Left lung (tissue), 10 donors: ENCODE results near the gene ZBTB21. TPM values are rescaled to one million over a fixed set of nuclear protein-coding genes. Genes with fewer than 3 reads are reported as not detected.
"Not testable (repeated sequence)": the region's sequence is repeated elsewhere in the genome, so short reads cannot be mapped to it uniquely, and the experiment has no call there.

Source experiments
- ATAC-seq: fragments of 200-7000 bp; cut with Tn5 transposase; one replicate; pipeline ENCODE4 v1.9.1; 2020; ENCODE audit warnings: moderate library complexity
- DNase-seq, 4 donors: peaks; one replicate each; pipeline ENCODE4 v3.0.0-alpha.2; 2013 to 2020
- H3K27ac ChIP-seq, 2 donors: fragments of 200-600 bp; sonication (generic) in 1 of 2; one replicate each; pipeline versions ENCODE4 v1.5.0 to v1.8.0; 2020 to 2021
- H3K27me3 ChIP-seq, 2 donors: fragments of 200-600 bp; sonication (generic) in 1 of 2; one replicate each; pipeline versions ENCODE4 v1.5.0 to v1.8.0; 2020 to 2021
- H3K36me3 ChIP-seq, 2 donors: fragments of 200-600 bp; sonication (generic) in 1 of 2; one replicate each; pipeline versions ENCODE4 v1.5.0 to v1.8.0; 2020 to 2021
- H3K4me1 ChIP-seq, 2 donors: fragments of 200-600 bp; one replicate each; pipeline ENCODE4 v1.8.0; 2021
- H3K4me3 ChIP-seq, 2 donors: fragments of 200-600 bp; sonication (generic) in 1 of 2; one replicate each; pipeline versions ENCODE4 v1.5.0 to v1.8.0; 2020 to 2021; ENCODE audit warnings: mild to moderate bottlenecking in 1 of 2
- H3K9me3 ChIP-seq, 2 donors: fragments of 200-600 bp; sonication (generic) in 1 of 2; one replicate each; pipeline versions ENCODE4 v1.5.0 to v1.8.0; 2020 to 2021
- intact Hi-C, 2 donors: fragments of 100-400 bp; cut with DNase I; formaldehyde crosslinking; loops; one replicate each; pipeline versions ENCODE4 v1.11.2 to v1.14.2; 2022
- polyA plus RNA-seq, 6 donors: library from polyadenylated mRNA; unstranded; fragments of 120-200 nt; gene quantifications; one replicate each; pipeline ENCODE4 v1.2.1, GENCODE V29; 2013; ENCODE audit not compliant: insufficient read length in 6 of 6
- total RNA-seq, 2 donors: library from RNA; stranded (reverse); fragmentation: NEBNext Ultra II Directional; extraction: Animal tissue kit (Norgen Biotek cat#: 25700); gene quantifications; one replicate each; pipeline ENCODE4 v1.2.1, GENCODE V29; 2021
- TF ChIP-seq, protein P1 (sequence below), 2 donors: fragments of 200-600 bp; sonication (generic) in 1 of 2; IDR thresholded peaks; one replicate each; pipeline versions ENCODE4 v1.5.0 to v1.8.0; 2021; ENCODE audit warnings: antibody characterized with exemption in 2 of 2
- donor health status: DM: no; HTN: yes; CAD: no.
- donor health status: DM: no; HTN: no; CAD: no.

ZBTB21 gene
- total and polyA plus RNA-seq, 8 donors: 9.2 to 13.9 (median 10.7) TPM

GRCh38 chr21:41995577-41995976 is 14.6 kb downstream of the ZBTB21 start:
- ATAC-seq: no peak
- Histone ChIP-seq H3K36me3 (peaks cover 0 to 50% of the 10 kb centered on the region in 2 donors), H3K4me1 (no peaks in the 10 kb centered on the region), H3K4me3 (no peak overlapping the region), H3K9me3 (peaks cover 0 to 2% of the 10 kb centered on the region in 2 donors), H3K27ac (no peak overlapping the region), H3K27me3 (no peaks in the 10 kb centered on the region)
- no peak for DNase-seq
- intact Hi-C loops: no loop called here
- TF ChIP-seq, protein P1, sequence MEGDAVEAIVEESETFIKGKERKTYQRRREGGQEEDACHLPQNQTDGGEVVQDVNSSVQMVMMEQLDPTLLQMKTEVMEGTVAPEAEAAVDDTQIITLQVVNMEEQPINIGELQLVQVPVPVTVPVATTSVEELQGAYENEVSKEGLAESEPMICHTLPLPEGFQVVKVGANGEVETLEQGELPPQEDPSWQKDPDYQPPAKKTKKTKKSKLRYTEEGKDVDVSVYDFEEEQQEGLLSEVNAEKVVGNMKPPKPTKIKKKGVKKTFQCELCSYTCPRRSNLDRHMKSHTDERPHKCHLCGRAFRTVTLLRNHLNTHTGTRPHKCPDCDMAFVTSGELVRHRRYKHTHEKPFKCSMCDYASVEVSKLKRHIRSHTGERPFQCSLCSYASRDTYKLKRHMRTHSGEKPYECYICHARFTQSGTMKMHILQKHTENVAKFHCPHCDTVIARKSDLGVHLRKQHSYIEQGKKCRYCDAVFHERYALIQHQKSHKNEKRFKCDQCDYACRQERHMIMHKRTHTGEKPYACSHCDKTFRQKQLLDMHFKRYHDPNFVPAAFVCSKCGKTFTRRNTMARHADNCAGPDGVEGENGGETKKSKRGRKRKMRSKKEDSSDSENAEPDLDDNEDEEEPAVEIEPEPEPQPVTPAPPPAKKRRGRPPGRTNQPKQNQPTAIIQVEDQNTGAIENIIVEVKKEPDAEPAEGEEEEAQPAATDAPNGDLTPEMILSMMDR (IDR thresholded peaks at IDR 0.05): no peak

DNA sequence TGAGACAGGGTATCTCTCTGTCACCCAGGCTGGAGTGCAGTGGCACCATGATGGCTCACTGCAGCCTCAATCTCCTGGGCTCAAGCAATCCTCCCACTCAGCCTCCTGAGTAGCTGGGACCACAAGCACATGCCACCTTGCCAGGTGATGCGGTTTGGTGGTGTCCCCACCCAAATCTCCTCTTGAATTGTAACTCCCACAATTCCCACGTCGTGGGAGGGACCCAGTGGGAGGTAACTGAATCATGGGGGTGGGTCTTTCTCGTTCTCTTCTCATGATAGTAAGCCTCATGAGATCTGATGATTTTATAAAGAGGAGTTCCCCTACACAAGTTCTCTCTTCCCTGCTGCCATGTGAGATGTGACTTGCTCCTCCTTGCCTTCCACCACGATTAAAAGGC is 15.5 kb downstream of the ZBTB21 start:
- ATAC-seq, H3K27me3 ChIP-seq: not testable (repeated sequence)
- peaks cover 0 to 54% of the 10 kb centered on the region in 2 donors for H3K36me3 ChIP-seq

GRCh38 chr21:41993744-41994143 is 16.4 kb downstream of the ZBTB21 start:
- no peak overlapping the region for H3K4me3 ChIP-seq
- TF ChIP-seq, protein P1 (IDR thresholded peaks at IDR 0.05): no peak
- peaks cover 0 to 54% of the 10 kb centered on the region in 2 donors for H3K36me3 ChIP-seq
- DNase-seq: no peak
- peak overlapping the region in 1 of 2 donors; percentile 15 for H3K27ac ChIP-seq
- no peaks in the 10 kb centered on the region for H3K27me3 ChIP-seq
- intact Hi-C loops: no loop called here
- peak; percentile 37 for ATAC-seq
- no peaks in the 10 kb centered on the region for H3K4me1 ChIP-seq
- H3K9me3 ChIP-seq: peaks cover 0 to 2% of the 10 kb centered on the region in 2 donors

More for the DNA sequence above, 15.5 kb downstream of the ZBTB21 start:
- DNase-seq, intact Hi-C loops, H3K4me1 ChIP-seq, H3K9me3 ChIP-seq, H3K27ac ChIP-seq, H3K4me3 ChIP-seq: not testable (repeated sequence)

DNA sequence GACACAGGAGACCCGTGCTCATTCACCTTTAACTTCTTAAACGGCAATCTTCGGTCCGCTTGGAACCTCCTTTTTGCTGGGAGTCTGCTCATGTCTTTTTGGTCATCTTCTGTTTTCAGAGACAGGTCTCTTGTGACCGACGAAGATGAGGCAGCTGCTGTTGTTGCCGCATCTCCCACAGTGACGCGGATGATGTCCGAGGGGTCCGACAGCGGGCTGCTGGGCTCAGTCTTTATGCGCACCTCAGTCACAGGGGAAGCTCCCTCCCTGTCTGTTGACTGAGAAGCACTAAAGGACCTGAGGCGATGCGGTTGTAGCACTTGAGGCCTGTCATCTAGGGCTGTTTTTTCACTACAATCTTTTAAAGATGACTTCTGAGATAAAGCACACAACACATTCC is 17.6 kb downstream of the ZBTB21 start:
- Histone ChIP-seq H3K27ac (no peak overlapping the region), H3K9me3 (peaks cover 0 to 2% of the 10 kb centered on the region in 2 donors), H3K27me3 (no peaks in the 10 kb centered on the region), H3K4me3 (no peak overlapping the region), H3K4me1 (no peaks in the 10 kb centered on the region), H3K36me3 (peaks cover 0 to 54% of the 10 kb centered on the region in 2 donors)
- ATAC-seq (no peak), DNase-seq (no peak)
- TF ChIP-seq, protein P1 (IDR thresholded peaks at IDR 0.05): no peak
- intact Hi-C loops: no loop called here

DNA sequence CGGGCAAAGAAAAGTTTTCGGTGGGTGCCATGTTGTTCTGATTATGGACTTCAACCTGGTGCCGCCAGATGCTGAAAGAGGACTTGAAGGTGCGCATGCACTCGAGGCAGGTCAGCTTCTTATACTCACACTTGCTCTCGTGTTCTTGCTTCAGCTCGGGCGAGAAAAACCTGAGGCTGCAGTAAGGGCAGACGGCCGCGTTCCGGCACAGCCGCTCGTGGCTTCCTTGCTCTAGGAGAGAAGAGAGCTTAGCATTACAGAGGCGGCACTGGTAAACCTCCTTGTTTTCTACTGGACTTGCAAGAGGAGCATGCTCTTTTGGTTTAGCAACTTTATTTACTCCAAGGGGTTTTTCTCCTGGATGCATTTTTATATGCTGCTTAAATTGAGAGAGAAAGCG is 18.5 kb downstream of the ZBTB21 start:
- no peak overlapping the region for H3K27ac ChIP-seq
- intact Hi-C loops: no loop called here
- H3K9me3 ChIP-seq: peaks cover 0 to 2% of the 10 kb centered on the region in 2 donors
- no peak overlapping the region for H3K4me3 ChIP-seq
- DNase-seq: no peak
- ATAC-seq: no peak
- TF ChIP-seq, protein P1 (IDR thresholded peaks at IDR 0.05): no peak
- H3K36me3 ChIP-seq: peaks cover 0 to 54% of the 10 kb centered on the region in 2 donors
- H3K4me1 ChIP-seq: no peaks in the 10 kb centered on the region
- H3K27me3 ChIP-seq: no peaks in the 10 kb centered on the region

DNA sequence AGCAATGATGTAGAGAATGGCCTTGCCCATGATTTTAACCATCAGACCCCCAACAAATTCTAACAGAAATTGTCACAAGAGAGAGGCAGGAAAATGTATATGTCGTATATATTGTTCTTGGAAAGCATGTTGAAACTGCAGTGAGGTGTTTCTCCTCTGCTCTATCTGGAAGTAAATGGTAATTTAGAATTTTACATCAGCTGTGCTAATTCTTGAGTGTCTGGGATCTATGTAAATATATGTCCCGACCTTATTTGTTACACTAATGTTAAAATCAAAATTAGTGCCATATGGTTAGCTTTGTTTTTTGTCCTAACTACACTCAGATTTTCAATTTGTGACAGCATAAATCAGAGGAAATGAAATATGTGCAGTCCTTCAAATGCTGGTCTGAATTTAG is 20.5 kb downstream of the ZBTB21 start:
- Histone ChIP-seq H3K36me3 (peaks cover 0 to 43% of the 10 kb centered on the region in 2 donors), H3K27me3 (no peaks in the 10 kb centered on the region), H3K4me3 (no peak overlapping the region), H3K4me1 (no peaks in the 10 kb centered on the region), H3K27ac (no peak overlapping the region), H3K9me3 (no peaks in the 10 kb centered on the region)
- TF ChIP-seq, protein P1 (IDR thresholded peaks at IDR 0.05): no peak
- intact Hi-C loops: no loop called here
- no peak for ATAC-seq
- no peak for DNase-seq
